ENCODE data around the gene CCT3.

CCT3 gene

GRCh38 chr1:156320560-156320959 lies 17.5 kb downstream of the CCT3 start:
- no peak for DNase-seq

GRCh38 chr1:156319664-156320063 lies 18.4 kb downstream of the CCT3 start:
- no peak for DNase-seq

GRCh38 chr1:156316909-156317308 lies 21.2 kb downstream of the CCT3 start:
- DNase-seq, result no peak

- DNase-seq, result no peak
Measured at GRCh38 chr1:156310962-156311361, 27.1 kb downstream of the CCT3 start.

- no peak for DNase-seq
Measured at GRCh38 chr1:156308078-156308477, 30.0 kb downstream of the CCT3 start.

- no peak for DNase-seq
Measured at GRCh38 chr1:156305215-156305614, 32.9 kb downstream of the CCT3 start.

- DNase-seq, result no peak
Measured at GRCh38 chr1:156303241-156303640, 34.9 kb downstream of the CCT3 start.

- DNase-seq, result no peak
Measured at GRCh38 chr1:156298852-156299357, 39.2 kb downstream of the CCT3 start, which contains the start of gene VHLL. Gene VHLL, minus strand, starts transcription at chr1:156299307. Its CDS starts 118 bp downstream, at chr1:156299189.

GRCh38 chr1:156295391-156295947 lies 42.6 kb downstream of the CCT3 start, which contains the start of gene GLMP:
Gene GLMP, minus strand, starts transcription at chr1:156295679. Its CDS starts 34 bp downstream, at chr1:156295645.
- DNase-seq, result peak; percentile 7

GRCh38 chr1:156293895-156294294 lies 44.2 kb downstream of the CCT3 start:
- DNase-seq, result no peak

- no peak for DNase-seq
Measured at GRCh38 chr1:156293098-156293434, 45.0 kb downstream of the CCT3 start.

- no peak for DNase-seq
Measured at GRCh38 chr1:156291226-156292061, 46.6 kb downstream of the CCT3 start.

GRCh38 chr1:156289857-156290256 lies 48.2 kb downstream of the CCT3 start:
- DNase-seq, result no peak

- no peak for DNase-seq
Measured at GRCh38 chr1:156286061-156286460, 52.0 kb downstream of the CCT3 start.

GRCh38 chr1:156285437-156285836 lies 52.7 kb downstream of the CCT3 start:
- DNase-seq, result no peak

- no peak for DNase-seq
Measured at GRCh38 chr1:156284757-156285156, 53.3 kb downstream of the CCT3 start.

GRCh38 chr1:156284112-156284511 lies 54.0 kb downstream of the CCT3 start, which contains the start of gene TMEM79:
Gene TMEM79, plus strand, starts transcription at chr1:156284325. Its CDS starts 902 bp downstream, at chr1:156285227.
- DNase-seq, result no peak

- no peak for DNase-seq
Measured at GRCh38 chr1:156283521-156283920, 54.6 kb downstream of the CCT3 start.

GRCh38 chr1:156282479-156283222 lies 55.4 kb downstream of the CCT3 start, which contains the start of gene SMG5:
Gene SMG5, minus strand, starts transcription at chr1:156282825. Its CDS starts 145 bp downstream, at chr1:156282680.
- peak; percentile 96 for DNase-seq

- DNase-seq, result no peak
Measured at GRCh38 chr1:156281693-156282478, 56.2 kb downstream of the CCT3 start.

- no peak for DNase-seq
Measured at GRCh38 chr1:156281281-156281680, 56.8 kb downstream of the CCT3 start.

- DNase-seq, result no peak
Measured at GRCh38 chr1:156279837-156280236, 58.3 kb downstream of the CCT3 start.
